Measurements from ENCODE around the gene SYNGR4.
A peak's percentile ranks its signal among the peaks of the same experiment; 100 is the strongest.
"Not testable (repeated sequence)": the region's sequence is repeated elsewhere in the genome, so short reads cannot be mapped to it uniquely, and the experiment has no call there.

Gene SYNGR4, protein sequence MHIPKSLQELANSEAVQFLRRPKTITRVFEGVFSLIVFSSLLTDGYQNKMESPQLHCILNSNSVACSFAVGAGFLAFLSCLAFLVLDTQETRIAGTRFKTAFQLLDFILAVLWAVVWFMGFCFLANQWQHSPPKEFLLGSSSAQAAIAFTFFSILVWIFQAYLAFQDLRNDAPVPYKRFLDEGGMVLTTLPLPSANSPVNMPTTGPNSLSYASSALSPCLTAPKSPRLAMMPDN

GRCh38 chr19:48363810-48364597 lies at the start of gene SYNGR4, which contains the start of gene TMEM143:
Gene SYNGR4 (plus strand): TSS chr19:48364367. CDS start chr19:48365843, 1,476 bp downstream.
Gene TMEM143 (minus strand): TSS chr19:48363940. CDS start chr19:48363920, 20 bp downstream.
- peak; percentile 100 for DNase-seq

GRCh38 chr19:48315712-48316111 lies 48.5 kb upstream of the SYNGR4 start:
- no peak for DNase-seq

GRCh38 chr19:48317708-48317960 lies 46.5 kb upstream of the SYNGR4 start:
- not testable (repeated sequence) for DNase-seq

- no peak for DNase-seq
Measured at GRCh38 chr19:48318286-48318987, 45.7 kb upstream of the SYNGR4 start.

GRCh38 chr19:48319647-48320541 lies 44.3 kb upstream of the SYNGR4 start:
- peak; percentile 83 for DNase-seq

DNA sequence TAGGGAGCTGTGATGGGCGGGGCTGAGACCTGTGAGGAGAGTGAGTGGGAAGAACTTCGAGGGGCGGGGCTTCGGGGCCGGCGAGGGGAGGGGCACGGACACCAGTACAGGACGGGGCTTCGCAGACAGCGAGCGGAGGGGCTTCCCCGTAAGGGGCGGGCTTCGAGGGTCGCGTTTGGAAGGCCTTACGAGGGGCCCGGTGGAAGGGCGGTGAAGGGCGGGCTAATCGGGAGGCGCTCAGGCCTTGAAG lies 42.9 kb upstream of the SYNGR4 start:
- peak; percentile 98 for DNase-seq

- DNase-seq, result peak; percentile 97
Measured at GRCh38 chr19:48321622-48322591, 42.3 kb upstream of the SYNGR4 start.

DNA sequence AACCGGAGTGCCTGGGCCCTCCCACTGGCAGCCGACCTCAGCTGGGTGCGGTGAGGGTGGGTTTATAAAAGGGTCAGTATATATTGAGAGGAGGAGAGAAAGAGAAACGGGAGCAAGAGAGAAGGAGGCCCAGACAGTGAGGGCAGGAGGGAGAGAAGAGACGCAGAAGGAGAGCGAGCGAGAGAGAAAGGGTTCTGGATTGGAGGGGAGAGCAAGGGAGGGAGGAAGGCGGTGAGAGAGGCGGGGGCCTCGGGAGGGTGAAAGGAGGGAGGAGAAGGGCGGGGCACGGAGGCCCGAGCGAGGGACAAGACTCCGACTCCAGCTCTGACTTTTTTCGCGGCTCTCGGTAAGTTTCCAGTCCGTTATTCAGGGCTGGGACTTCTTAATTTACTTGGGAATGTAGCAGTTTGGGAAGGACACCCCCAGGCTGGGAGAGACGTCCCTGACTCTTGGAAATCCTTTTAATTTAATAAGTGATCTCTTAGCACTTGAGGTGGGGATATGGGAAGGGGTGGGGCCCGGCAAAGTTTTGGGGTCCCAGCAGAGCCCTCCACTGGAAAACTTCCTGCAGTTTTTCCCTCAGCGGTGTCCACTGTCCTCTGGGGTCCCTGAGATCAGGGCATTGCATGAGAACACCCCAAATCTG lies 38.8 kb upstream of the SYNGR4 start, which contains the start of gene EMP3:
Gene EMP3 (plus strand): TSS at position 288 of the 646 bp plus-strand sequence. CDS start 1,293 bp downstream, outside the sequence.
- DNase-seq, result peak; percentile 90

DNA sequence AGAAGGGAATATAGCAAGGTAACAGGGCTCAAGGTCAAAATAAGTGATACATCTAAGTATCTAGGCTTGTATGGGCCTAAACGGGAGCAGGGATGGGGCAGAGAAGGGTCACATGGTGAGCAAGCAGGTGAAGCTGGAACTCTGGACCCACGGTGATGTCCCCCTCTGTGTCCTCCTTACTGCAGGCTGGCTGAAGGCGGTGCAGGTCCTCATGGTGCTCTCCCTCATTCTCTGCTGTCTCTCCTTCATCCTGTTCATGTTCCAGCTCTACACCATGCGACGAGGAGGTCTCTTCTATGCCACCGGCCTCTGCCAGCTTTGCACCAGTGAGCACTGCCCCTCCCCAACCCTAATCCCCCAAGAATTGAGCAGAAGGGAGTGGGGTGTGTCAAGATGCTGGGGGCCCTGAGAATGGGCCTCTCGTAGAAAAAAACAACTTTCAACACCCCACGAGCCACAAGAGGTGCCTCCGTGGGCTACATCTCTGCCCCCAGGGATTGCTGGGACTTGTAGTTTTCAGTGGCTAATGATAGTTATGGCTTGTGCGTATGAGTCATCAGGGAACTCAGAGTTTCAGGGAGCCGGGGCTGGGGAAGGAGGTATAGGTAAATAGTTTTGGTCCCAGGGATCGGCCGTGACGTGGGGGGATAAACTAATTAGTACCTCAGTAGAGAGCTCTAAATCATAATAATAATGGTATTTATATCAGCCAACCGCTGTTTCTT lies 34.8 kb upstream of the SYNGR4 start:
- peak; percentile 75 for DNase-seq

DNA sequence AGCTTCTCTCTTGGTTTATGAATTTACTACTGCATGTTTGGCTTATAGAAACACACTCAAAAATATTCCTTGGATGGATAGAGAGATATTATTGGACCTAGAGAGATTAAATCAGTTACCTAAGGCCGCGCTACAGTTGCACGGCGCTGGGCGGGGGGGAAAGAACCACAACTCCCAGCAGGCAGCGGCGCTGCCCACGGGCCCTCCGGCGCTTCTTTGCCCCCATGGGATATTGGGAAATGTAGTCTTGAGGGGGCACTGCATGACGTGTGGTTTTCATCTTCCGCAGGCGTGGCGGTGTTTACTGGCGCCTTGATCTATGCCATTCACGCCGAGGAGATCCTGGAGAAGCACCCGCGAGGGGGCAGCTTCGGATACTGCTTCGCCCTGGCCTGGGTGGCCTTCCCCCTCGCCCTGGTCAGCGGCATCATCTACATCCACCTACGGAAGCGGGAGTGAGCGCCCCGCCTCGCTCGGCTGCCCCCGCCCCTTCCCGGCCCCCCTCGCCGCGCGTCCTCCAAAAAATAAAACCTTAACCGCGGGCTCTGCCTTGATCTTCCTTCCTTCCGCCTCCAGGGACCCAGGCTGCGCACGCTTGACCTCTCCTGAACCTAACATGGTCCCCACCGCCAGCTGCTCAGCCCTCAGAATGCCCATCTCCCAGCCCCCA lies 34.0 kb upstream of the SYNGR4 start:
- DNase-seq, result peak; percentile 95

DNA sequence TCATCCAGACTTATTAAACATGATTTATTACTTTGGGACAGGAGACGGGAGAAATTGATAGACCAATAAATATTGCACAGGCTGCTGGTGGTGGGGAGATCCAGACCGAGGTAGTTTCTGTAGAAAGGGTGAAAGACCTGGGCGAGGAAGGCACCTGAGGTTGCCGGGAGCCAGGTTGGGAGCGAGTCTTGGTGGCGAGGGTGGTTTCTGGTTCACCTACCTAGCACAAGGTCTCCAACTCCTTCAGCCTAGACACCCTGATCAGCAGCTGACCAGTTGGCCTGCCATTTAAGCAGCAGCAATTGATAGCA lies 31.9 kb upstream of the SYNGR4 start:
- DNase-seq, result no peak

- DNase-seq, result peak; percentile 100
Measured at GRCh38 chr19:48332662-48333466, 31.3 kb upstream of the SYNGR4 start.

GRCh38 chr19:48333467-48334384 lies 30.4 kb upstream of the SYNGR4 start:
- peak; percentile 96 for DNase-seq

DNA sequence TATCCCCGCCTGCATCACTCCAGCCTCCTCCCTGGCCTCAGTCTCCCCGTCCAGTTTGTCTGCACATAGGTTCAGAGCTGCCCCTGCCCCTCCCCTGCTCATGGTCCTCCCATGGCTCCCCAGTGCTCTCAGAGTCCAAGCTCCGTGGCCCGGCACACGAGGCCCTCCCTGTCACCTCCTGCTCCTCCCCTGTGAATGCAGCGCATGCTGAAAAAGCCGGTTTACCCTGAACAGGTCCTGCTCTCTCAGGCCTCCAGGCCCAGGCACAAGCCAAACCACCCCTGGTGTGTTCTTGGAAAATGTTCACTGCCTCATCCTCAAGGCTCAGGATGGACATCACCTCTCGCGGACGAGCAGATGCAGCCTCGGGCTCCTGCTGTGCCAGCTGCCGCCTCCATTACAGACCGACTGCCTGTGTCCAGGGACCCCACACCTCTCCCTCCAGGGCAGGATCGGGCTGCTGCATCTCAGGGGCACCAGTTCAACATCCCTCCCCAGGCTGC lies 25.9 kb upstream of the SYNGR4 start:
- DNase-seq, result no peak

DNA sequence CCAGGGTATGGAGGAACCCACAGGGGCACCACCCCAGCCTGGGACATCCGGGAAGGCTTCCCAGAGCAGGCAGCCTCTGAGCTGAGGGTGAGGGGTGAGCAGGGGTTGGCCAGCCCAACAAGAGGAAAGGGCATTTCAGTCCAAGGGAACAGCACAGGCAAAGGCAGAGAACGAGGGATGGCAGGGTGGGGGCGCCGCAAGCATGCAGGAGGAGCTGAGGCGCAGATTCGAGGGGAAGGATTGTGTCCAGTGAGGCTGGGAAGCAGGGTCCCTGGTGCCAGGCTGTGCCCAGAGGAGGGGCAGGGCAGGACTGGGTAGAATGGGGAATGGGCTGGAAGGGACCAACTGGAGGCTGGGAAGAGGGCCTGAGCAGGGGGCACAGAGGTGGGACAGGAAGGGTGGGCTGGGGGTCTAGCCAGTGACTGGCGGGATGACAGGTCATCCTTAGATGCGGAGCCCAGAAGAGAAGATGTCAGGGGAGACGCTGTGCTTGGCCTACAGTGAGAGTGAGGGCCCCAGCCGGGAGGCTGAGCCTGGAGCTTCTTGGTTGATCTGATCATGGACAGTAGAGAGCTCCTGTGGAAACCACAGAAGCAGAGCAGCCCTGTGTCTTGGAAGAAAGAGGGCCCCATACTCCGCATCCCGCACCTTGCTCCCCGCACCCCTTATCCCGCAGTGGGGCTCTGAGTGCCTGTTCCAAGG lies 25.2 kb upstream of the SYNGR4 start:
- no peak for DNase-seq

DNA sequence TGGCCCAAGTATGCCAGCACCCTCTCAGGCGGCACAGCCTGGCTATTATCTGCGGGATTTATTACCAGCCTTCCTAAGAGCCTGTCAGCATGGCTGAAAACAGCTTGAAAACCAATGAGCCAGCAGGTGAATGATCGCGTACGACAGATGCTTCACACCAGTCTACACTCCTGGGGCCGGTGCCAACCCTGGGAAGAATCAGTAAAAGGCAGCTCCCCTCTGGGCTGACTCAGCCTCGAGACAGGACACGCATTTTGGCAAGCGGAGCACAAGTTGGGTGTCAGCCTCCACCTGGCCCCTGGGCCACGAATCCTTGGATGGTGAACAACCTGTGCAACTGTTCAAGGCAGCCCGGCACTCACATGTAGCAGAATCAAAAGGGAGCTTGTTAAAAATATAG lies 23.2 kb upstream of the SYNGR4 start:
- peak; percentile 20 for DNase-seq
